RWPE2 (cell line): Measurements from ENCODE around the gene IVL.
A peak's percentile ranks its signal among the peaks of the same experiment; 100 is the strongest.

Experiments used
- ATAC-seq: fragments of 200-7000 bp; cut with Tn5 transposase; 3 replicates; pipeline ENCODE4 v1.9.1; 2021; ENCODE audit warnings: low read depth
- DNase-seq: peaks from one replicate; pipeline ENCODE4 v3.0.0-alpha.2; 2020; ENCODE audit warnings: low spot score
- H3K27ac ChIP-seq: fragments of 450-650 bp; 2 replicates; pipeline ENCODE4 v1.5.1; 2017; ENCODE audit warnings: mild to moderate bottlenecking; ENCODE audit not compliant: poor library complexity, severe bottlenecking
- H3K27me3 ChIP-seq: fragments of 250-450 bp; sonication (Bioruptor Pico); 2 replicates; pipeline ENCODE4 v1.5.1; 2021; ENCODE audit warnings: mild to moderate bottlenecking, moderate library complexity; ENCODE audit not compliant: insufficient read depth, poor library complexity, severe bottlenecking
- H3K36me3 ChIP-seq: fragments of 250-450 bp; sonication (Bioruptor Pico); 2 replicates; pipeline ENCODE4 v1.5.1; 2020; ENCODE audit warnings: low read depth, mild to moderate bottlenecking, moderate library complexity
- H3K4me1 ChIP-seq: fragments of 250-450 bp; sonication (Bioruptor Pico); 2 replicates; pipeline ENCODE4 v1.5.1; 2021; ENCODE audit warnings: mild to moderate bottlenecking, moderate library complexity; ENCODE audit not compliant: insufficient read depth, poor library complexity, severe bottlenecking
- H3K4me3 ChIP-seq: fragments of 250-450 bp; sonication (Bioruptor Pico); 2 replicates; pipeline ENCODE4 v1.5.1; 2021; ENCODE audit warnings: mild to moderate bottlenecking, moderate library complexity; ENCODE audit not compliant: severe bottlenecking
- H3K9me3 ChIP-seq: fragments of 250-450 bp; sonication (Bioruptor Pico); 2 replicates; pipeline ENCODE4 v1.5.1; 2021; ENCODE audit warnings: mild to moderate bottlenecking, moderate library complexity; ENCODE audit not compliant: severe bottlenecking
- TF ChIP-seq, protein P1 (sequence below): fragments of 450-650 bp; IDR thresholded peaks from one replicate; pipeline ENCODE4 v1.5.1; 2017; ENCODE audit warnings: mild to moderate bottlenecking, moderate library complexity; ENCODE audit not compliant: poor library complexity, severe bottlenecking

IVL gene

GRCh38 chr1:152864443-152864842 is 43.9 kb upstream of the IVL start:
- Histone ChIP-seq H3K4me3 (no peak overlapping the region), H3K36me3 (no peaks in the 10 kb centered on the region), H3K4me1 (peaks cover 4% of the 10 kb centered on the region), H3K9me3 (no peaks in the 10 kb centered on the region), H3K27me3 (no peaks in the 10 kb centered on the region), H3K27ac (no peak overlapping the region)
- TF ChIP-seq, protein P1, sequence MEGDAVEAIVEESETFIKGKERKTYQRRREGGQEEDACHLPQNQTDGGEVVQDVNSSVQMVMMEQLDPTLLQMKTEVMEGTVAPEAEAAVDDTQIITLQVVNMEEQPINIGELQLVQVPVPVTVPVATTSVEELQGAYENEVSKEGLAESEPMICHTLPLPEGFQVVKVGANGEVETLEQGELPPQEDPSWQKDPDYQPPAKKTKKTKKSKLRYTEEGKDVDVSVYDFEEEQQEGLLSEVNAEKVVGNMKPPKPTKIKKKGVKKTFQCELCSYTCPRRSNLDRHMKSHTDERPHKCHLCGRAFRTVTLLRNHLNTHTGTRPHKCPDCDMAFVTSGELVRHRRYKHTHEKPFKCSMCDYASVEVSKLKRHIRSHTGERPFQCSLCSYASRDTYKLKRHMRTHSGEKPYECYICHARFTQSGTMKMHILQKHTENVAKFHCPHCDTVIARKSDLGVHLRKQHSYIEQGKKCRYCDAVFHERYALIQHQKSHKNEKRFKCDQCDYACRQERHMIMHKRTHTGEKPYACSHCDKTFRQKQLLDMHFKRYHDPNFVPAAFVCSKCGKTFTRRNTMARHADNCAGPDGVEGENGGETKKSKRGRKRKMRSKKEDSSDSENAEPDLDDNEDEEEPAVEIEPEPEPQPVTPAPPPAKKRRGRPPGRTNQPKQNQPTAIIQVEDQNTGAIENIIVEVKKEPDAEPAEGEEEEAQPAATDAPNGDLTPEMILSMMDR: no peak
- no peak for ATAC-seq
- no peak for DNase-seq

DNA sequence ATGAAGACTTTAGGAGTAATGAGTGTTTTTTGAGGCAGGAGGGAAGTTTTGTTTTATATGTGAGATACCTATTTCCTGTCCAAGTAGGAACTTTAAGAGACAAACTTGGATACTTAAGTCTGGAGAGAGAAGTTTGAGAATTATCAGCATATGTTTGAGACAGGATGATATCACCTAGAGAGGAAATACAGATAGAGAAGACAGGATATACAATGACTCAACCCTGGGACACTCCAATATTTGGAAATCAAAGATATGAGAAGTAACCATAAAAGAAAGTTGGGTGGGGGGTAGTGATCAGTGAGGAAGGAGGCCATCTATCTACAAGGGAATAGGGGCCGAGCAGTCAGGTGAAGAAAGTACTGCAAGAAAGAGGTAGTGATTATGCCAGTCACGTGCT is 42.0 kb upstream of the IVL start:
- Histone ChIP-seq H3K9me3 (no peaks in the 10 kb centered on the region), H3K27me3 (no peaks in the 10 kb centered on the region), H3K4me1 (peaks cover 4% of the 10 kb centered on the region), H3K4me3 (no peak overlapping the region), H3K27ac (peak overlapping the region; percentile 32), H3K36me3 (no peaks in the 10 kb centered on the region)
- ATAC-seq: peak; percentile 25; the same call in 1 of the 3 replicates
- no peak for DNase-seq
- TF ChIP-seq, protein P1: no peak

GRCh38 chr1:152869808-152870419 is 38.4 kb upstream of the IVL start:
- Histone ChIP-seq H3K9me3 (no peaks in the 10 kb centered on the region), H3K4me3 (no peak overlapping the region), H3K4me1 (peaks cover 12% of the 10 kb centered on the region), H3K27me3 (no peaks in the 10 kb centered on the region), H3K36me3 (no peaks in the 10 kb centered on the region), H3K27ac (no peak overlapping the region)
- DNase-seq (no peak), ATAC-seq (peak; percentile 65; the same call in 2 of the 3 replicates)
- TF ChIP-seq, protein P1: peak; percentile 92

DNA sequence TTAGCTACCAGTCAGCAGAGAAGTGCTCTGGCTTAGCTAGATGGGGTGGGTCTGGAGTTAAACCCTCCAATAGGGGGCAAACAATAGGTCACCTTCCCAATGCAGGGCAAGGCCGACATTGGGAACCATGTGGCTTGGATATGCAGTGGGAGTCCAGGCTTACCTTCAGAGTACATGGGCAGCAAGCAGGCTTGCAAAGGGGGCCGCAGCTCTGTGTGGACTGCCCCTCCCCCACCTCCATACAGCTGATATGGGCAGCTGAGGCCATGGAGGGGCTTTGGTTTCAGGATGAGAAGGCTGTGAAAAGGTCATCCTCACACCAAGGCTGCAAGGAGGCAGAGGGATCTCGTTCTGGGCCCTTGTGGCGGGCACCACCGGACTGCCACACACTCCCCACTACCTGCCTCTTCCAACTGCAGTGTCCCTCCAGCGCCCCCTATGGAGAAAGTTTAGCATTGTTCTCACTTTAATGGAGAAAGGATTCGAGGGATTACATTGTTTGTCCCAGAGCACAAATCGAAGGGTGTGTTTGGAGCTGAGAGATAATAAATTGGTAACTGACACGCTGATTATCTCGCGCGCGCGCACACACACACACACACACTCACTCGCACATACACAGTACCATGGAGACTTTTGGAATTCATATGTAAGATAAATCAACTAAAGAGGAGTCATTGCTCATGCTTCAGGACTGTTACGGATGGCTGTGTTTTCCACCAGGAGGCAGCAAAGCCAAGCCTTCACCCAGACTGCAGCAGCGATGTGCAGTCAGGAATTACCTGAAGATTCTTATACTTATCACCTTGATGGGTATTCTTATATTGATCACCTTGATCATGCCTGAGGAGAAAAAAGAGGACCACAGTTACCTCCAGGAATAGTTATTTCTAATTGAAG is 37.3 kb upstream of the IVL start:
- Histone ChIP-seq H3K9me3 (no peaks in the 10 kb centered on the region), H3K36me3 (no peaks in the 10 kb centered on the region), H3K27ac (no peak overlapping the region), H3K4me1 (peaks cover 12% of the 10 kb centered on the region), H3K4me3 (no peak overlapping the region), H3K27me3 (no peaks in the 10 kb centered on the region)
- DNase-seq: no peak
- peak; percentile 86 for ATAC-seq
- TF ChIP-seq, protein P1: peak; percentile 91
